Smooth muscle cell (in vitro differentiated cells): Measurements from ENCODE around the gene IRF2BP1. TPM values are rescaled to one million over a fixed set of nuclear protein-coding genes. Genes with fewer than 3 reads are reported as not detected.

Experiments
- DNase-seq: peaks from one replicate; lab custom pipeline; 2025; ENCODE audit not compliant: unreplicated experiment; lab: John Stamatoyannopoulos, UW
- H2AFZ ChIP-seq: fragments of 200-600 bp; sonication (generic); 2 replicates; pipeline ENCODE4 v1.6.0; 2016; ENCODE audit warnings: antibody characterized with exemption, low read depth, mild to moderate bottlenecking
- H3F3A ChIP-seq: fragments of 200-600 bp; sonication (generic); 2 replicates; pipeline ENCODE4 v1.6.0; 2017; ENCODE audit warnings: antibody characterized with exemption, low read depth
- H3K27ac ChIP-seq: fragments of 200-600 bp; sonication (generic); 2 replicates; pipeline ENCODE4 v1.5.1; 2016; ENCODE audit warnings: low read depth, mild to moderate bottlenecking
- H3K27me3 ChIP-seq: fragments of 200-600 bp; sonication (generic); 2 replicates; pipeline ENCODE4 v1.6.1; 2016; ENCODE audit warnings: low read depth, mild to moderate bottlenecking
- H3K36me3 ChIP-seq: fragments of 200-600 bp; sonication (generic); 2 replicates; pipeline ENCODE4 v1.5.1; 2016; ENCODE audit warnings: low read depth
- H3K4me1 ChIP-seq: fragments of 200-600 bp; sonication (generic); 2 replicates; pipeline ENCODE4 v1.5.1; 2016; ENCODE audit warnings: low read depth
- H3K4me2 ChIP-seq: fragments of 200-600 bp; sonication (generic); 2 replicates; pipeline ENCODE4 v1.6.0; 2016; ENCODE audit warnings: mild to moderate bottlenecking
- H3K4me3 ChIP-seq: fragments of 200-600 bp; sonication (generic); 2 replicates; pipeline ENCODE4 v1.5.1; 2016; ENCODE audit warnings: mild to moderate bottlenecking
- H3K79me2 ChIP-seq: fragments of 200-600 bp; sonication (generic); 2 replicates; pipeline ENCODE4 v1.6.0; 2016; ENCODE audit warnings: low read depth, mild to moderate bottlenecking
- H3K9ac ChIP-seq: fragments of 200-600 bp; sonication (generic); 2 replicates; pipeline ENCODE4 v1.6.0; 2016; ENCODE audit warnings: low read depth
- H3K9me3 ChIP-seq: fragments of 200-600 bp; sonication (generic); replicated peaks from 2 replicates; pipeline ENCODE4 v1.5.1; 2016; ENCODE audit warnings: low read depth
- H4K20me1 ChIP-seq: fragments of 200-600 bp; sonication (generic); 2 replicates; pipeline ENCODE4 v1.6.0; 2016; ENCODE audit warnings: low read depth
- WGBS: methylation state at CpG from one replicate; pipeline ENCODE4 v1.1.7; 2016; ENCODE audit warnings: low lambda C conversion rate; 5-methylcytosine and 5-hydroxymethylcytosine counted together
- polyA plus RNA-seq: library from polyadenylated mRNA; unstranded; fragments of >200 nt; fragmentation: Nextera tagmentation; extraction: Ambion mirVana; gene quantifications from 2 replicates; pipeline ENCODE4 v1.2.1, GENCODE V29; 2016
- total RNA-seq: library from RNA; depleted of rRNA; stranded (reverse); fragments of >200 nt; gene quantifications from 2 replicates; pipeline ENCODE4 v1.2.3, GENCODE V29; 2014
- TF ChIP-seq, protein P1 (sequence below): fragments of 200-600 bp; sonication (generic); IDR thresholded peaks from 2 replicates; pipeline ENCODE4 v1.5.1; 2017; ENCODE audit warnings: borderline replicate concordance, mild to moderate bottlenecking, antibody characterized with exemption; ENCODE audit not compliant: insufficient read depth, poor library complexity, severe bottlenecking

Gene IRF2BP1, protein sequence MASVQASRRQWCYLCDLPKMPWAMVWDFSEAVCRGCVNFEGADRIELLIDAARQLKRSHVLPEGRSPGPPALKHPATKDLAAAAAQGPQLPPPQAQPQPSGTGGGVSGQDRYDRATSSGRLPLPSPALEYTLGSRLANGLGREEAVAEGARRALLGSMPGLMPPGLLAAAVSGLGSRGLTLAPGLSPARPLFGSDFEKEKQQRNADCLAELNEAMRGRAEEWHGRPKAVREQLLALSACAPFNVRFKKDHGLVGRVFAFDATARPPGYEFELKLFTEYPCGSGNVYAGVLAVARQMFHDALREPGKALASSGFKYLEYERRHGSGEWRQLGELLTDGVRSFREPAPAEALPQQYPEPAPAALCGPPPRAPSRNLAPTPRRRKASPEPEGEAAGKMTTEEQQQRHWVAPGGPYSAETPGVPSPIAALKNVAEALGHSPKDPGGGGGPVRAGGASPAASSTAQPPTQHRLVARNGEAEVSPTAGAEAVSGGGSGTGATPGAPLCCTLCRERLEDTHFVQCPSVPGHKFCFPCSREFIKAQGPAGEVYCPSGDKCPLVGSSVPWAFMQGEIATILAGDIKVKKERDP
- total RNA-seq (10.4 and 19.0 TPM in 2 replicates), polyA plus RNA-seq (11.2 and 12.9 TPM in 2 replicates)

DNA sequence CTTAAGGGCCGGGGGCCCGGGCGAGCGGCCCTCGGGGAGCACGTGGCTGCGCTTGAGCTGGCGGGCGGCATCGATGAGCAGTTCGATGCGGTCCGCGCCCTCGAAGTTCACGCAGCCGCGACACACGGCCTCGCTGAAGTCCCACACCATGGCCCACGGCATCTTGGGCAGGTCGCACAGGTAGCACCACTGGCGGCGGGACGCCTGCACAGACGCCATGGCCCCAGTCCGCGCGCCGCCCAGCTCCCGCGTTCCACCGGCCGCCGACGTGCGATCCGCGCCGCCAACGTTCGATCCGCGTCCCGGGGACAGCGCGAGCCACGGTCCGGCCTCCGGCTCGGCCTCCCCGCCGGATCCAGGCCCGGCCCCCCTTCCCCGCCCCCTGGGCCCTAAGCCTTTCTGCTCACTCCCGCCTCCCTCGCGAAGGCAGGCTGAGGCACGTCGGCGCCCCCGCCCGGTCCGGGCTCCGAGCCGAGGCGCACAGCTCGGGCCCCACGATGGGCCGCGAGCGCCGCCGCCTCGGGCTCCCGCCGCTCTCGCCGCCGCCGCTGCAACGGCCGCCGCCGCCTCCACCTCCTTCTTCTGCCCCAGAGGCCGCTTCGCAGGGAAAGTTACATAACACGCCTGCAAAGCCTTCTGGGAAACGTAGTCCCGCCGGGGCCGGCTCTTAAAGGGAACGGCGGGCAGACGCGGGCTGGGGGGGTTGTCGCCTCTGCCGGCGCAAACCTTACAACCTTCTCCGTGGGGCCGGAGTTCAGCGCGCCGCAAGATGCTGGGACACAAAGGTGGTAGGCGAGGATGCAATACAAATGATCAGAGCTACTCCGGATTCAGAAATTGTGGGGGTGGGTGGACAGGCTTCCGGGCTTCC lies at the start of gene IRF2BP1:
TSS of gene IRF2BP1 (minus strand) at position 586 of the 871 bp plus-strand sequence. CDS start at position 219, 367 bp downstream.
- TF ChIP-seq, protein P1, sequence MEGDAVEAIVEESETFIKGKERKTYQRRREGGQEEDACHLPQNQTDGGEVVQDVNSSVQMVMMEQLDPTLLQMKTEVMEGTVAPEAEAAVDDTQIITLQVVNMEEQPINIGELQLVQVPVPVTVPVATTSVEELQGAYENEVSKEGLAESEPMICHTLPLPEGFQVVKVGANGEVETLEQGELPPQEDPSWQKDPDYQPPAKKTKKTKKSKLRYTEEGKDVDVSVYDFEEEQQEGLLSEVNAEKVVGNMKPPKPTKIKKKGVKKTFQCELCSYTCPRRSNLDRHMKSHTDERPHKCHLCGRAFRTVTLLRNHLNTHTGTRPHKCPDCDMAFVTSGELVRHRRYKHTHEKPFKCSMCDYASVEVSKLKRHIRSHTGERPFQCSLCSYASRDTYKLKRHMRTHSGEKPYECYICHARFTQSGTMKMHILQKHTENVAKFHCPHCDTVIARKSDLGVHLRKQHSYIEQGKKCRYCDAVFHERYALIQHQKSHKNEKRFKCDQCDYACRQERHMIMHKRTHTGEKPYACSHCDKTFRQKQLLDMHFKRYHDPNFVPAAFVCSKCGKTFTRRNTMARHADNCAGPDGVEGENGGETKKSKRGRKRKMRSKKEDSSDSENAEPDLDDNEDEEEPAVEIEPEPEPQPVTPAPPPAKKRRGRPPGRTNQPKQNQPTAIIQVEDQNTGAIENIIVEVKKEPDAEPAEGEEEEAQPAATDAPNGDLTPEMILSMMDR = no peak
- WGBS = under 1% methylated on average over 56 of the region's 107 CpGs
- peaks cover 23% of the 10 kb centered on the region for H4K20me1 ChIP-seq

DNA sequence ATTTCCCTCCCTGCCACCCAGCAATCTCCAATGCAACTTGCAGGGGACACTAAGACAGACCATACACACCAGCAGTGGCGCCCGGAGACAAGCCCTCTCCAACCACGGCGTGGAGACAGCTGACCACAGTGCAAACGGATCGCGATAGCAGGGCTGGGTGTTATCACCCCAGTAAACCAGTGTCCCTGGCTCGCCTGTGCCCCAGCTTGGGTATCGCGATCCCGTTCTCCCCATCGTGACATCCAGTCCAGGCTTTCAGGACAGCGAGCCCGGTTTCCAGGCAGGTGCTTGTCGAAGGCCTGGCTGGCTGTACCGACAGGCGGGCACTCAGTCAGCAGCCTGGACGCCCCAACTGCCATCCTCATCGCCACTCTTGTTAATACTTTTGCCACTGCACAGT lies 49.3 kb upstream of the IRF2BP1 start:
- Histone ChIP-seq H2AFZ (no peak overlapping the region), H3K79me2 (no peaks in the 10 kb centered on the region), H3K9me3 (no peaks in the 10 kb centered on the region), H3K4me1 (no peaks in the 10 kb centered on the region), H3K4me3 (no peak overlapping the region), H3K36me3 (no peaks in the 10 kb centered on the region), H3K4me2 (no peak overlapping the region), H3K27ac (no peak overlapping the region), H3K9ac (no peak overlapping the region), H4K20me1 (no peaks in the 10 kb centered on the region), H3F3A (no peaks in the 10 kb centered on the region), H3K27me3 (peaks cover 23% of the 10 kb centered on the region)
- DNase-seq = no peak
- TF ChIP-seq, protein P1 = no peak
- 83% methylated on average over 19 of the region's 19 CpGs for WGBS

More for the DNA sequence above, at the start of gene IRF2BP1:
- peak within 1 kb of the TSS; percentile 95 for H2AFZ ChIP-seq
- H3K9ac ChIP-seq = peak within 1 kb of the TSS; percentile 97
- peaks cover 8% of the 10 kb centered on the region for H3F3A ChIP-seq
- peaks cover 20% of the 10 kb centered on the region for H3K4me1 ChIP-seq
- H3K4me2 ChIP-seq = peak within 1 kb of the TSS; percentile 89
- H3K9me3 ChIP-seq = no peaks in the 10 kb centered on the region
- H3K79me2 ChIP-seq = peaks cover 18% of the 10 kb centered on the region
- H3K27ac ChIP-seq = peak within 1 kb of the TSS; percentile 97
- peak within 1 kb of the TSS; percentile 67 for H3K4me3 ChIP-seq
- no peaks in the 10 kb centered on the region for H3K36me3 ChIP-seq
- no peaks in the 10 kb centered on the region for H3K27me3 ChIP-seq
- peak; percentile 83 for DNase-seq

DNA sequence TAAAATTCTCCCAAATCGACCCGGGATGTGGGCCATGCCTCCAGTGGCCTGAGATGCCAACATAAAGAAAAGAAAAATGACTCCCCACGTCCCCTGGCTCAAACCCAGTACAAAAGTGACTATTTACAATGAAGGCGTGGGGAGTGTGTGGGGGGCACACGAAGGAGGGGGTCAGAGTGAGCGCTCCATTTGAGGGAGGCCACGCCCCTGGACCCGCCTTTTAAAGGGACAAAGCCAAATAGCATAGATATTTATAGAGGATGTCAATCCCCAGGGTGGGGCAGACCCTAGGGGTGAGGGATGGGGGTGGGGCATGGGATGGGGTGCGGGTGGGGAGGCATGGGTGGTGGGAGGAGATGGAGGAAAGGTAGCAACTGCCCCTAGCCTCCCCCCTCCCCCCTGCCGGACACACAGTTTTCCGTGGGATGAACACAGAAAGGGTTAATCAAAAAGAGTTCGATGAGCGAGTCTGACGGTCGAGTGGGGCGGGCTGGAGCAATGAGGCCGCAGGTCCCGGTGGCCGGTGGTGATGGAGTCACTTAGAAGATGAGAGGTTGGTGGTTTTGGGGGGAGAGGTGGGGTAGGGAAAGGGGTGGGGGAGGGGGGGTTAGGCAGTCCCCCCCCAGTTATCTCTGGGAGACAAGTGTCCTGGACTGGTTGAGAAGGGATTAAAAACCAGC lies 48.8 kb upstream of the IRF2BP1 start:
- H3K4me2 ChIP-seq = no peak overlapping the region
- H3K9me3 ChIP-seq = no peaks in the 10 kb centered on the region
- no peak for DNase-seq
- no peaks in the 10 kb centered on the region for H4K20me1 ChIP-seq
- H3K9ac ChIP-seq = no peak overlapping the region
- no peaks in the 10 kb centered on the region for H3F3A ChIP-seq
- no peak overlapping the region for H3K4me3 ChIP-seq
- H2AFZ ChIP-seq = no peak overlapping the region
- 52% methylated on average over 13 of the region's 19 CpGs for WGBS
- no peaks in the 10 kb centered on the region for H3K4me1 ChIP-seq
- peaks cover 23% of the 10 kb centered on the region for H3K27me3 ChIP-seq
- TF ChIP-seq, protein P1 = no peak
- H3K79me2 ChIP-seq = no peaks in the 10 kb centered on the region
- H3K27ac ChIP-seq = no peak overlapping the region
- no peaks in the 10 kb centered on the region for H3K36me3 ChIP-seq
